PC-3 (cell line): ENCODE results near the gene CHGA.

Experiments
- CTCF ChIP-seq: fragments of 300-600 bp; sonication (generic); conservative IDR thresholded peaks from 2 replicates; pipeline ENCODE4 v1.5.1; 2017; ENCODE audit warnings: antibody characterized with exemption, low read depth, mild to moderate bottlenecking, low read length
- EZH2 ChIP-seq: fragments of 300-600 bp; sonication (generic); IDR thresholded peaks from one replicate; pipeline ENCODE4 v1.6.1; 2017; ENCODE audit warnings: antibody characterized with exemption, mild to moderate bottlenecking, low read length; ENCODE audit not compliant: unreplicated experiment

- no peak for TF ChIP-seq CTCF
- TF ChIP-seq EZH2, result no peak
These were observed 38.5 kb upstream of the CHGA start for GRCh38 chr14:92884410-92884809.
